Left cardiac atrium (tissue), 4 donors: ENCODE data around the gene GASK1A. TPM values are rescaled to one million over a fixed set of nuclear protein-coding genes. Genes with fewer than 3 reads are reported as not detected.

ENCODE experiments used
- ATAC-seq, 2 donors: fragments of 200-7000 bp; cut with Tn5 transposase; one replicate each; pipeline ENCODE4 v1.9.1; 2020; ENCODE audit warnings: mild to moderate bottlenecking in 2 of 2, moderate library complexity in 2 of 2
- DNase-seq: peaks from one replicate; pipeline ENCODE4 v3.0.0-alpha.2; 2020
- intact Hi-C, 2 donors: fragments of 100-400 bp; cut with DNase I; formaldehyde crosslinking; loops; one replicate each; pipeline versions ENCODE4 v1.14.1 to v1.15.1; 2022 to 2023
- total RNA-seq, 2 donors: library from RNA; stranded (reverse); fragmentation: NEBNext Ultra II Directional; extraction: Animal tissue kit (Norgen Biotek cat#: 25700); gene quantifications; one replicate each; pipeline ENCODE4 v1.2.1, GENCODE V29; 2021
- donor health status: DM: no; HTN: yes; CAD: no.
- donor health status: DM: no; HTN: yes; CAD: no; lungs with severe emphysema.
- donor health status: DM: yes; HTN: yes; CAD: no.
- donor health status: Dilated cardiomyopathy.

The GASK1A gene
- total RNA-seq, 2 donors from 2014 or later = 2.6 to 4.0 TPM

DNA sequence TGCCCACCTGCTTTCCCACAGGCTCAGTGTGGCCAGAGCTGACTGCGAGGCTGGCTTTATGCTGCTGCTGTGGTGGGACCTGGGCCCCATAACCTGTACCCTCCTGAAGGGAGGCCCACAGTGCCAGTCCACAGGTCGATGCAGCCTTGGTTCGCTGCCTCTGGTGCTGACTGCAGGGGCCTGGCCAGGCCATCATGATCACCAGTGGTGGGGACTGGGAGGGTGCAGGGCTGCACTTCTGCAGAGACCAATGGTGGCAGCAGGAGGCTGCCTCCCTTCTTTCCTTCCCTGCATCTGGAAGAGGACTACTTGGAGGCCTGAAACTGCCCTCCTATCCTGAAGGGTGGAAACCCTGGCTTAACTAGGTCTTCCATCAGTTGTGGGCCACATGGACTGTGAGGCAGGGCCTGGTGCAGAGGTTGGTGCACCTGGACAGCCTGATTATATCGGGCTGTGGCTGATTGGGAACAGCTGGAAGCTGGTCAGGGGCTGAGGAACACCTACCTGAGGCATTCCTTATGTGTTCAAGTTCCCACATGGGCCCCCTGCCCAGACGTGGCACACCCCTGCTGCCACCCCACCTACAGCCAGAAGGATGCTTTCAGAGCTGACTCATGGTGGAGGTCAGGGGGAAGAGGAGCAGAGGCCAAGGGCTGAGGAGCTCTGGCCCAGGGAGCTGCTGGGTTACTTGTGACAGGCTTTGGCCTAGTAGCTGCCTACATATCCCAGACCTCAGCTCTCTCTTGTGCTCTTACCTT is 97.0 kb downstream of the GASK1A start:
- no peak for DNase-seq
- intact Hi-C loops = no loop called here

DNA sequence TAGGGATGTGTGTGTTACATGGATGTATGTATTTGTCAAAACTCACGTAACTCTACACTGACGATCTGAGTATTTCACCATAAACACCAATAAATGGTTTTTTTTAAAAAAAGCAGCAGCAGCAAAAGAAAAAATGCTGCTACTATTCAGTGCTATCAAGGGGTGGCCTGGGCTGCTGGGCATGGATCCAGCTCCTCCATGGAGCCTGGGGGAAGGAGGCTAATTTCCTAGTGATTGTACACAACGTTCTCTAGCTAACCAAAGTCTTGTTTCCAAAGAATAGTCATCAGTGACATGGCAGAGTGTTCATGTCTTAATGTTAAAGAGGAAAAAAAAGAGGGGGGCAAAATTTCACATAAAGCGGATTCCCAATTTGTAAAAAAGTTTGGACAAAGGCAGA is 97.7 kb downstream of the GASK1A start:
- DNase-seq (no peak), ATAC-seq (no peak)
- intact Hi-C loops = no loop called here

More for the DNA sequence above, 97.0 kb downstream of the GASK1A start:
- no peak for ATAC-seq

DNA sequence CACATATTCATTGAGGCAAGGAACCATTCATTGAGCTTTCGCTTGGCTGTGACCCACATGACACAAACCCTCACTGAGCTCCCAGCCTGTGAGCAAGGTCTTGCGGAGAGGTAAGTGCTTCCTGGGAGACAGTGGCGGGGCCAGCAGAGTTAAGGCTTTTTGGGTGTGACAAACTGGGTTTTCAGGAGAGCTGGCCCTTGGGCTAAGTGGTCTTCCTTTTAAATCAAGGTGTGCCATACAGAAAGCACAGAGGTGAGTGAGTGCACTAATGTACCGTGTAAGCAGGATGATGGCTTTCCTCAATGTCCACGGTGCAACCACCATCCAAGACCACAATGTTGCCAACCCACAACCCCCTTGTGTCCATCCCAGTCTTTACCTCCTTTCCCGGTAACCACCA is 98.2 kb downstream of the GASK1A start:
- ATAC-seq (no peak), DNase-seq (no peak)
- intact Hi-C loops = no loop called here

DNA sequence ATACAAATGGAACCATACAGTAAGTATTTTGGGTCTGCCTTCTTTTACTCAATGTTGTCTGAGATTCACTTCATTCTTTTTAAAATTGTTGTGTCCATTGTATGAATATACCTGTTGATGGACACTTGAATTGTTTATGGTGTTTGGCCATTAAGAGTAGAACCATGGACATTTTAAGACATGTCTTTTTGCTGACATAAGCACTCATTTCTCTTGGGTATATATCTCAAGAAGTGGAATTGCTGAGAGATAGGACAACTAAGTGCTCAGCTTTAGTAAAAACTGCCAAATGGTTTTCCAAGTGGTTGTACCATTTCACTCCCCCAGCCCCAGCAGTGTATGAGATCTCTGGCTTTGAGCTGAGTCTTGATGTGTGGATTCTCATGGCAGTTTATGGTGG is 98.6 kb downstream of the GASK1A start:
- intact Hi-C loops = no loop called here
- ATAC-seq = no peak
- no peak for DNase-seq

DNA sequence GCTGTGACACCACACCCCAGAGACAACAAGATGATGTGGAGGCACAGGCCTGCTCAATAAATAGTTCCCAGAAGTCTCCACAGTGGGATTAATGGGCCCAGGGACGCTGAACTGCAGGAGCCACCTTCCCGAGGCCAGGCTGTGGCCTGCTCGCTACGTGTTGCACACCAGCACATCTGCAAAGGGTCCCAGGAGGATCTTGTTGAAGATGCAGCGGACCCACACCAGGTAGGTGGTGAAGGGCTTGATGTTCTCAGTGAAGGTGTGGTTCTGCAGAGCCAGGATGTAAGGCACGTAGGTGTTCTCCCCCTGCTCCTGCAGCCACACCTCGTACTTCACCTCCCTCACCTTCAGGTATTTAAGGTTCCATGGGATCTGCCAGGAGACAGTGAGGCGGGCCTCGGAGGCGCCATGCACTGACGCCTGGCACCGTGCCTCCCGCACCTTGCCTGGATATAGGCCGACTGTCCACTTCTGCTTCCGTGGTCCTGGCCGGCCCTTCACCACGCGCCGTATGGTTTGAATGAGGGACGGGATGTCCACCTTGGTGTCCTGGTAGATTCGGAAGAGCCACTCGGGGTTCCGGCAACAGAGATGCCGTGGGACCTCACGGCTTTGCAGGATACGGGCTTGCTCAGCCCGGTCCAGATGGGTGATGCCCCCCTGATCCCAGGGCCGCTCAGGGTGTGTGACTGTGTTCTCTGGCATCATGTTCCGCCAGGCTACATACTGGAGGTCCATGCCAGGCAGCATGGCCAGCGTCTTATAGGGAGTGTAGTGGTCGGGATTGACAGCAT is 100.6 kb downstream of the GASK1A start:
- ATAC-seq (no peak), DNase-seq (no peak)
- intact Hi-C loops = no loop called here

DNA sequence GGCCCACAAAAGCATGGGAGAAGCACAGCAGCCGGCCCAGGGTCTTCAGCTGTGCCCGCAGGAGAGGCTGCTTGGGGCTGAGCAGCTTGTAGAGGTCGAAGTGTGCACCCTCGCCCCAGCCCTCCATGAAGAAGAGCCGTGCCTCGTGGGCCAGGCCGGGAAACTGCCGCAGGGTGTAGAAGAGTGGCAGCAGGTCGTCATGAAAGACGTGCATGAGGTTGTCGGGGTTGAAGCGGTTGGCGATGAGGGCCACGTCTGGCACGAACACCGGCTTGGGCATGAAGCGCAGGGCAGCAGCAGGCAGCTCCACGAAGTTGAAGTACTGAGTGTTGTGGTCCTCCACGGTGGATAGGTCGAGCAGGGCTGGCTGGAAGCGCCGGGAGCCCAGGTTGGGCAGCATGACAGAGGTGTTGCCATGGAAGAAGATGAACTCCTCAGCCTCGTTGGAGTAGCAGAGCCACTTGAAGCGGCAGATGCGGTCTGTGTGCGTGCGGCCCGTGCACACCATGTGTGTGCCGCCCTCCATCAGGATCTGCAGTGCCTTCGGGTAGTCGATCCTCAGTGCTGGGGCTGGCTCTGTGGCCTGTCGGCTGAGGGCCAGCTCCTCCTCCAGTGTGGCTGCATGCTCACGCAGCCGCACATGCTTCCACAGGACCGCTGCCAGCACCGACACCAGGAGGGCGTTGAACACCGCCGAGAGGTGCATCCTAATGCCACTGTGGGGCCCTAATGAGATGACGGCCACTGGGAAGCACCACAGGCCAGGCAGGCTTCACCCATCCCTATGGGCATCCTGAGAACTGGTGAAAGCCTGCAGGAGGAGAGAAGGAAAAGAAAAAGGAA is 101.8 kb downstream of the GASK1A start:
- intact Hi-C loops = no loop called here
- no peak for DNase-seq

DNA sequence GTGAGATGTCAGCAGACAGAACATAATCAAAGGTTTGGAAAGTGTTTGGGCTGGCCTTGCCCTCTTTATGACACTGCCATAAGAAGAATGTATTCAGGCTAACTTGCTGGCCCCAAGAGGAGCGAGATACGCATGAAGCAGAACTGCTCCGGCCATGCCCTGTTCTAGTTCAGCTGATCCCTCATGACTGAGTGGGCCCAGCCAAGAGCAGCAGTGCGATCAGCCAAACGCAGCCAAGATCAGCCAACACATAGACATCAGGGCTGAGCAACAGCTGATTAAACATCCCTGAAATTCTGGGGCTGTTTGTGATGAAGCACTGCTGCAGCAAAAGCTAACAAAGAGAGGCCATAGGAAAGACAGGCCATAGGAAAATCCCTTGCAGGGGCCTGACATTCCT is 102.7 kb downstream of the GASK1A start:
- intact Hi-C loops = no loop called here
- ATAC-seq = peak; percentile 38 to 71
- DNase-seq = no peak

More for the DNA sequence above, 101.8 kb downstream of the GASK1A start:
- ATAC-seq = no peak

DNA sequence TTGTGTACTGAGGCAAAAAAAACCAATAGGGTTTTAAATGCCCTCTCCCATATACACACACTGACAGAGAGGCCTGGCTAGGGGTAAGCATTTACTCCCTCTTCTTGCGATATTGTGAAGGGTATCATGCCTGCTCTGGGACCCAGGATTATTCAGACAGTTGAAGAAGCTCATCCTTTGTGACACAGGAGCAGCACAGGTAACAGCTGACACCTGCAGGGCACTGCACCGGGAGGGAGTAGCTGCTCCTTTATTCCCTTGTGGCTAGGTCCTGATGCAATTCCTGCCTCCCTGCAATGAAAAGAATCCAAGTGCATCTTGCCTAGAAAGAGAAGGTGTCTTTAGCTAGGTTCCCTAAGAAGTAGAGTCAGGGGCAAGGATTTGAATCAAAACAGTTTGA is 103.3 kb downstream of the GASK1A start:
- DNase-seq (no peak), ATAC-seq (no peak)
- intact Hi-C loops = no loop called here

DNA sequence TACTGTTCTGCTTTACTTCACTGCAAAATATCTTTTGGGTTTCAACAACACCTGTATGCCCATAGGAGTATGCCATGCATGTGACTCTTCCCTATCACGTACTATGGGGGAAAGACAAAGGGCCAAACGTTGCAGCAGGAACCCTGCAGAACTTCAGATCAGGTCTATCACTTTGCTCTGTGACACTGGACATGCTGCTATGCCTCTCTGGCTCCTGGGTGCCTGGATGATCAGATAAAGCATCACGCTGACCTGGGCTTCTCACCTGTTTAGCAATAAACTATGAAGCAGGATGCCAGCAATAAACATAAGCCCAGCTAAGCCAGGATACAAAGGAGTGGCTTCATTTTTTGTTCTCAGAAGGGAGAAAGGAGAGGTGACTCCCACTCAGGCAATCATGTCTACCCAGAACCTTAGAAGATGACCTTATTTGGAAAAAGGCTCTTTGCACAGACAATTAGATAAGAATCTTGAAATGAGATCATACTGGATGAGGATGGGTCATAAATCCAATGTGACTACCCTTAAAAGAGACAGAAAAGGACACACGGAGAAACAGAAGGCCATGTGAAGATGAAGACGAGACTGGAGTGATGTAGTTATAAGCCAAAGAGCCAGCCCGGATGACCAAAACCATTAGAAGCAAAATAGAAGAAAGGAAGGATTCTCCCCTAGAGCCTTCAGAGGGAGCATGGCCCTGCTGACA is 107.5 kb downstream of the GASK1A start:
- ATAC-seq (no peak), DNase-seq (no peak)
- intact Hi-C loops = no loop called here

DNA sequence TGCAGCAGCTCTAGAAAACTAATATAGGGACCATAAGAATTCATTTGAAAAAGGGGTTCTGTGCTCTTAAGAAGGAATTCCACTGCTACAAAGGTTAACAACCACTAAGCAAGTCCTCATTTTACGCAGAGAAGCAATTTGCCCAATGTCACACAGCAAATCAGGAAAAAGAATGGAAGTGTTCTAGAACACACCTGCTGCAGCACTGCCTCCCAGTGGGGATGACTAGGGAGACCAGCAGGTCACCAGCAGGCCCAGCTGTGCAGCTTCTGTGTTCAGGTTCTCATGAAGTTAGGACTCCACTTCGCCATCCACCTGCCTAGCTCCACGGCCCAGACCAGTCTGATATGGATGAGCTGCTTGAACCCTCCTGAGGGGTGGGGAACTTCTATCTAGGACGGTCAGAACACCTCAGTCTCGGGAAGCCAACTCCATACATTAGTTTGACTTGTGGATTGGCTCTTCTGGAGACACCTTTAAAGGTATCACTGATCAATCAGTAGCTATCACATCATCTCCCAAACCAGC is 108.2 kb downstream of the GASK1A start:
- no peak for DNase-seq
- no peak for ATAC-seq
- intact Hi-C loops = no loop called here

DNA sequence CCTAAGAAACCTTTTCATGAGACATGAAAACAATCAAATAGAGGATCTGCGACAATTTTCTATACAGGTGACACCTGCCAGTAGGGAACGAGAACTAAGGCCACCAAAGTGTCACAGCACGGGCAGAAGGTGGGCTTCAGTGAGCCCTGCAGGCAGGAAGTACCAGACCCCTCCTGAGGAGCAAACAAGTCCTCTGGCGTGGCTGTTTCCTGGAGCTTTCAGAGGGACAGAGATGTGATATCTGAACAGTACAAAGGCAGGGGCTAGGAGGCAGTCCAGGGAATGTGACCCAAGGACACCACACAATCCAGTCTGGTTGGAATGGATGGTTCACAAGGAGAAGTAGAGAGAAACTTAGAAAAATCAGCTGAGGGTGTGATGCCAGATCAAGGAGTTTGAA is 110.0 kb downstream of the GASK1A start:
- intact Hi-C loops = no loop called here
- ATAC-seq = no peak
- no peak for DNase-seq

DNA sequence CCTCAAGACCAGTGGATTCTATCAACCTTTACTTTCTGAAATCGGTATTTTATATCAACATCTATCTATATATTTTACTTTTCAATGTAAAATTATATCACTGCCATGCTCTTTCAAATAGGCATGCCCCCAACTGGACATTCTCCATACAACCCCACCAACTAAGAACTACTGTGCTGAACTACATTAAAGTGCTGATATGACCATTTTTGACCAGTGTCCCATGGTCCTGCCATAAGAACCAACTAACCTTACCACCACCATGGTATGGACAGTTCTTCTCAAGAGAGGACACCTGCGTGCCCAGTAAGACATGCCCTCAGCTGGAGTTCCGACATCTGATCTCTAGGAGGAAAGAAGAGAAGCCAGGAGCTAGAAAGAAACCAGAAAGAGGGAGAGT is 111.1 kb downstream of the GASK1A start:
- ATAC-seq (no peak), DNase-seq (no peak)
- intact Hi-C loops = no loop called here

DNA sequence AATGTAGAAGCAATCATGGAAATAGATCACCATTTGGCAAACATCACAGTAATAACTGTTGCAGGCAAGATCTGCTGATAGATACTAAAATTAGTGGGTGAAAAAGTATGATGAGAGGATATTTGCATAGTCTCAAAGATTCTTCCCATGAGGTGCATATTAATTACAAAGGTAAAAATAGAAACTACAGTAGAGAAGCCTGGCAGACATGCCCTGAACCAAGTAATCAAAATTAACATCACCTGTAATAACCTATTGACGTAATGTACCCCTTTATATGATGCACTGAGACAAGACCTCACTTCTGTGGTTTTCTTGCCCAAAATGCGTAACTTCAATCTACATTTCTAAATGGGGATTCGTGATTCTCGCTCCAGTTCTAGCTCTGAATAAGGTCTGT is 112.4 kb downstream of the GASK1A start:
- no peak for DNase-seq
- intact Hi-C loops = no loop called here
- no peak for ATAC-seq

DNA sequence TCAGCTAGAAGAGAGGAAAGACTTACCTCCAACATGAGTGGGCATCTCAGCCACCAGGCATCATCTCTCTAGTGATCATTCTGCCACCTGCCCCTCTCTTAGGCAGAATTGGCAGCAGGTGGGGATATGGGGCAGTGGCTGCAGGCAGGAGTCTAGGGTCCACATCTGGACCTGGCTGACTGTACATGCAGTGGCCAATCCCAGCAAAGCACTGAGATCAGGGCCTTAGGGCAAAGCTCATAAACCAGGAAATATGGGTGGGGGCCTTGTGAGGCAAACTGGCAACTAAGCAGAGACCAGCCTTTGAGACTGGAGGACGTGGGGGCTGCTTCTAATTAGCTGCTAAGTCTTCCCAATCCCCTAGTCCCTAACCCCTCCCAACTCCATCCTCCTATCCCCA is 113.9 kb downstream of the GASK1A start:
- no peak for ATAC-seq
- intact Hi-C loops = no loop called here
- DNase-seq = no peak

DNA sequence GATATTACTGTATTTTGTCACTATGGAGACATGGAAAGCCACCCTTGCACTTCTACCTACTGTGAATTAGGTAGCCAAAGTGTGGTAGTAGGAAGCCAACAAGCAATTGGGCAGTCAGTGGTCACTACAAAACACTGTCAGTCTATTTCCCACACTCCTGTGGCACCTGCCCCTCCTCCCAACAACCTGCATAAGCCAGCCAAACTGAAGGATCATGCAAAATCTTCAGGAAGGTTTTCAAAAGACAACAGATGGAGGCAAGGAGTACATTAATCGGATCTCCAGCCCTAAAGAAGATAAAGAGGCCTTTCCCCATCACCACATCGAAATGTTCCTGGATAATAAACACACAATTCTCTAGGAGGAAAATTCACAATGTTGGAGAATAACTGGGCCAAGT is 114.9 kb downstream of the GASK1A start:
- no peak for DNase-seq
- no peak for ATAC-seq
- intact Hi-C loops = no loop called here

DNA sequence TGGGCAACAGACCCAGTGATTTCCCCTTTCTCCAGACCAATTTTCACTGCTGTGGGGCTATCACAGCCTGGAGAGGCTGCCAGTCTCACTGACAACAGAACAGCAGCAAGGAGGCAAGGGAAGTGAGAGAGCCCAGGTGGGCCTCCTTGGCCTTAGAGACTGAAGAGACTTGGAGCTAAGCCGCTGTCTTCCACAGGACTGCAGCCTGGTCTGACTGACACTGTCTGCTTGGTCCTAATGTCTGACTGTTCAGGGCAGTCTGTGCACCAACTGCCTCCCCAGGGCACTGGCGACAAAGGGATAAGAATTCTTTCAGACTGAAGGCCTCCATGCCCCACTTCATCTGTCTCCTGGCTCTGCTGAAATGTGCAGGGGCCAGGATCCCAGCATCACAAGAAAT is 115.3 kb downstream of the GASK1A start:
- DNase-seq = no peak
- intact Hi-C loops = no loop called here
- no peak for ATAC-seq

DNA sequence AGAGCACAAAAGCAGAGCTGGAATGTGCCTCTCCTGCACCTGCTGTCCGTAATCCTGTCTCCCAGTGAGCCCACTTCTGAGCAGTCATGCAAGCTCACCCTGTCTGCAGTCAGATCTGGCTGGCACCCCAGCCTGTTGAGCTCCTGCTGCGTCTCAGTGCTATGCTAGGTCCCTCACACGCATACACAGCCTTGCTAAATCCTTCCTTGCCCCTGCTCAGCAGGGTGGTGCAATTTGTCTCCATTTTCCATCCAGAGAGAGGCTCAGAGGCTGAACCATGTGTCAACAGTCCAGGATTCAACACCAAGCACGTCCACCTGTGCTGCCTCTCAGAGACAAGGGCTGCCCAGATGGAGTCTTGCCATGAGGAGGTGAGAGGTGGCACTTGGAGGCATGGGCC is 115.7 kb downstream of the GASK1A start:
- intact Hi-C loops = no loop called here
- no peak for ATAC-seq
- no peak for DNase-seq

DNA sequence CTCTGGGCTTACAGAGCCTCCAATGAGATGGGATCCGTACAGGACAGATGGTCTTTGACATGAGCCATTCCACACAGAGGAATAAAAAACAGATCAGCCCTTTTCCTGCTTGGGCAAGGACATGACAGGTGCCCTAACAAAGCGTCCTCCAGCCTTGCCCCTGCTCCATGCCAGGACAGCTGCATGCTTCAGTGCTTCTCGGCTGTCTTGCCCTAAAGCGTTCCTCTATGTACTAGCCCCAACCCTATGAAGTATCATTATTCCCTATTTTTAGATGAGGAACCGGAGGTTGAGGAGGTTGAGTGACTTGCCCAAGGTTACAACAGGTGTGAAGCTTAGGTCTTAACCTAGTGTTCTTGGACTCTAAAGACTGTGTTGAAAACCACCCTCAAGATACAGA is 116.3 kb downstream of the GASK1A start:
- DNase-seq (no peak), ATAC-seq (no peak)
- intact Hi-C loops = no loop called here

DNA sequence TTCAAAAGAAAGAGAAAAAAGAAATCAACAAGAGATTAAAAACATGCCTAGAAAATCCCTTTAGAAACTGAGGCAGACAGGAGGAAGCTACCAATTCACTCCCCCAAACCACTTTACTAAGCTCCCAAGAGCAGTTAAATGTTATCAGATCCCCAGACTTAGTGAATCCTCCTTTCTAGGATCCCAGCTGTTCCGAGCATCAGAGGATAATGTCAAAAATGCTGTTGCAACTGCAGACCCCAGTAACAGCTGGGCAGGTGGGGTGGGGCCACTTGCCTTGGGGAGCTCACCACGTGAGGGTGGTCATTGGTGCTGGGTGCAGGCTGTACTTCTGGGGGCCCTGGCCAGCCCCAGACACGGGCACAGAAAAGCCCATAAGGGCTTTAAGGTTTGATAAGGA is 117.7 kb downstream of the GASK1A start:
- intact Hi-C loops = no loop called here
- DNase-seq (no peak), ATAC-seq (no peak)
